ENCODE measurements around the gene SFI1.

Gene SFI1

GRCh38 chr22:31603574-31603973 lies 107.2 kb downstream of the SFI1 start:
- DNase-seq (ENCODE audit: low read depth, low spot score) = no peak
- ChIA-PET CTCF (interaction anchor here (0.9 to 4.1 kb wide), 6 partner anchors 8 to 47 kb away, joined by 3 to 16 read pairs (median 9); no protein-coding TSS in a partner anchor), POLR2A (no interaction called here)
- no peak for TF ChIP-seq CTCF (IDR thresholded peaks at IDR 0.05; ENCODE audit: insufficient read depth, low read length, missing control alignments)
- no peak overlapping the region for H3K4me3 ChIP-seq (ENCODE audit: low read depth, low read length)

GRCh38 chr22:31604137-31604705 lies 107.9 kb downstream of the SFI1 start:
- DNase-seq (ENCODE audit: low read depth, low spot score) = no peak
- no peak overlapping the region for H3K4me3 ChIP-seq (ENCODE audit: low read depth, low read length)
- CTCF ChIA-PET = interaction anchor here (0.7 to 4.1 kb wide), 7 partner anchors 9 to 145 kb away, joined by 3 to 16 read pairs (median 8); no protein-coding TSS in a partner anchor
- TF ChIP-seq CTCF (IDR thresholded peaks at IDR 0.05; ENCODE audit: insufficient read depth, low read length, missing control alignments) = no peak
- POLR2A ChIA-PET = no interaction called here

- ChIA-PET POLR2A (interaction anchor here (0.6 kb wide), 1 partner anchor 11 kb away, joined by 3 read pairs; no protein-coding TSS in a partner anchor), CTCF (interaction anchor here (0.7 to 4.1 kb wide), 6 partner anchors 9 to 145 kb away, joined by 3 to 16 read pairs (median 6); no protein-coding TSS in a partner anchor)
- no peak overlapping the region for H3K4me3 ChIP-seq (ENCODE audit: low read depth, low read length)
- no peak for TF ChIP-seq CTCF (IDR thresholded peaks at IDR 0.05; ENCODE audit: insufficient read depth, low read length, missing control alignments)
- DNase-seq (ENCODE audit: low read depth, low spot score) = no peak
Measured at GRCh38 chr22:31604746-31605705, 108.7 kb downstream of the SFI1 start.

- ChIA-PET CTCF (interaction anchor here (1.3 to 4.1 kb wide), 2 partner anchors 25 to 28 kb away, joined by 5 to 16 read pairs; no protein-coding TSS in a partner anchor), POLR2A (no interaction called here)
- TF ChIP-seq CTCF (IDR thresholded peaks at IDR 0.05; ENCODE audit: insufficient read depth, low read length, missing control alignments) = no peak
- H3K4me3 ChIP-seq (ENCODE audit: low read depth, low read length) = no peak overlapping the region
- no peak for DNase-seq (ENCODE audit: low read depth, low spot score)
Measured at GRCh38 chr22:31605851-31606585, 109.7 kb downstream of the SFI1 start.

GRCh38 chr22:31607696-31608095 lies 111.4 kb downstream of the SFI1 start:
- DNase-seq (ENCODE audit: low read depth, low spot score) = no peak
- ChIA-PET POLR2A (no interaction called here), CTCF (interaction anchor here (2.1 kb wide), 1 partner anchor 46 kb away, joined by 6 read pairs; no protein-coding TSS in a partner anchor)
- TF ChIP-seq CTCF (IDR thresholded peaks at IDR 0.05; ENCODE audit: insufficient read depth, low read length, missing control alignments) = no peak
- H3K4me3 ChIP-seq (ENCODE audit: low read depth, low read length) = no peak overlapping the region

All from AG04449 (cell line).